GM12801 (cell line): ENCODE results near the gene RNF130.

Experiments
- TF ChIP-seq, protein P1 (sequence below): IDR thresholded peaks from one replicate; pipeline ENCODE4 v1.5.1; 2011; ENCODE audit warnings: control low read depth; ENCODE audit not compliant: insufficient read length; ENCODE audit errors: extremely low read depth

Gene RNF130

GRCh38 chr5:180034564-180034963 lies 37.0 kb downstream of the RNF130 start:
- TF ChIP-seq, protein P1, sequence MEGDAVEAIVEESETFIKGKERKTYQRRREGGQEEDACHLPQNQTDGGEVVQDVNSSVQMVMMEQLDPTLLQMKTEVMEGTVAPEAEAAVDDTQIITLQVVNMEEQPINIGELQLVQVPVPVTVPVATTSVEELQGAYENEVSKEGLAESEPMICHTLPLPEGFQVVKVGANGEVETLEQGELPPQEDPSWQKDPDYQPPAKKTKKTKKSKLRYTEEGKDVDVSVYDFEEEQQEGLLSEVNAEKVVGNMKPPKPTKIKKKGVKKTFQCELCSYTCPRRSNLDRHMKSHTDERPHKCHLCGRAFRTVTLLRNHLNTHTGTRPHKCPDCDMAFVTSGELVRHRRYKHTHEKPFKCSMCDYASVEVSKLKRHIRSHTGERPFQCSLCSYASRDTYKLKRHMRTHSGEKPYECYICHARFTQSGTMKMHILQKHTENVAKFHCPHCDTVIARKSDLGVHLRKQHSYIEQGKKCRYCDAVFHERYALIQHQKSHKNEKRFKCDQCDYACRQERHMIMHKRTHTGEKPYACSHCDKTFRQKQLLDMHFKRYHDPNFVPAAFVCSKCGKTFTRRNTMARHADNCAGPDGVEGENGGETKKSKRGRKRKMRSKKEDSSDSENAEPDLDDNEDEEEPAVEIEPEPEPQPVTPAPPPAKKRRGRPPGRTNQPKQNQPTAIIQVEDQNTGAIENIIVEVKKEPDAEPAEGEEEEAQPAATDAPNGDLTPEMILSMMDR, result no peak

DNA sequence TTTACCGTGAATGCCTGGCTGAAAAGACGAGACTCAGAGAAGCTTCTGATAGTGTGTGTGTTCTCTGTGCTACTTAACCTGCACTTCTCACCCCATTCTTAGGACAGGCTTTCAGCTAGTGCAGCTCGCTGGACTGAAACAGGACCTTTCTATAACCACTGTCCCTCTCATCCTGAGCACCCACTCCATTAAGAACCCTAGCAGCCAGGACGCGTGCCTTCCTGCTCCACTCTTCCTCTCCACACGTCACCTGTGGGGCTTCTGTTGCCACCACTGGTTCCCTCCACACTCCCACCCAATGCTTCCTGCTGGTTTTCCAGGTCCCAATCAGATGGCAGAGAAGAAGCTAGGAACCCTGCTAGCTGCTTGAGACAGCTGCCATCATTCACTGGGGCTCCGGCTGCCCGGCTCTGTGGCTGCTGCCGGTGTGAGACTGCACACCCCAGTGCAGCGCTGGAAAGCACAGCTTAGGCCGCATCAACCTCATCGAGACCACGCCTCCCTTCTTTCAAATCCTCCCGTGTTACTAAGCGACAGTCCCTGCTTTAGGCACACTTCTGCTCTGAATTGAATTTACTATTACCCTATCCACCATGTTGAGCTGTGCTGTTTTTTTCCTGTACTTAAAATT lies 44.0 kb downstream of the RNF130 start:
- TF ChIP-seq, protein P1, result no peak

- TF ChIP-seq, protein P1, result no peak
Measured at GRCh38 chr5:180026734-180027458, 44.7 kb downstream of the RNF130 start.

GRCh38 chr5:180026320-180026719 lies 45.2 kb downstream of the RNF130 start:
- TF ChIP-seq, protein P1, result no peak

- TF ChIP-seq, protein P1, result no peak
Measured at GRCh38 chr5:180021900-180022299, 49.7 kb downstream of the RNF130 start.

DNA sequence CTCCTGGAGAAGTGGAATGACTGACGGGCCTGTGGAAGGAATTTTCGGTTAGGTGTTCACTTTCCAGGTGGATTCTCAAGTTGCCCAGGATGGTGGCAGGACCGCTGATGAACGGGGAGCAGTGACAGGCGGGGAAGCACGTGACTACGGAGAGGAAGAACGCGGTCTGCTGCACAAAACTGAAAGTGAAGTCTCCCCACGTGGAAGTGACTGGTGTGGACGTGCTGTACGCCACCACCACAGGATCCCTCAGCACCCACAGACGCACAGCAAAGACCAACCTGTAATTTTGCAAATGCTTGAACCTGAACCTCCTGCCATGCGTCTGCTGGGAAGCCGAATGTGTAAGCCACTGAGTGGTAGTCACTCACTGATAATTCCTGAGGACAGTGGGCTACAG lies 51.4 kb downstream of the RNF130 start:
- TF ChIP-seq, protein P1, result no peak

DNA sequence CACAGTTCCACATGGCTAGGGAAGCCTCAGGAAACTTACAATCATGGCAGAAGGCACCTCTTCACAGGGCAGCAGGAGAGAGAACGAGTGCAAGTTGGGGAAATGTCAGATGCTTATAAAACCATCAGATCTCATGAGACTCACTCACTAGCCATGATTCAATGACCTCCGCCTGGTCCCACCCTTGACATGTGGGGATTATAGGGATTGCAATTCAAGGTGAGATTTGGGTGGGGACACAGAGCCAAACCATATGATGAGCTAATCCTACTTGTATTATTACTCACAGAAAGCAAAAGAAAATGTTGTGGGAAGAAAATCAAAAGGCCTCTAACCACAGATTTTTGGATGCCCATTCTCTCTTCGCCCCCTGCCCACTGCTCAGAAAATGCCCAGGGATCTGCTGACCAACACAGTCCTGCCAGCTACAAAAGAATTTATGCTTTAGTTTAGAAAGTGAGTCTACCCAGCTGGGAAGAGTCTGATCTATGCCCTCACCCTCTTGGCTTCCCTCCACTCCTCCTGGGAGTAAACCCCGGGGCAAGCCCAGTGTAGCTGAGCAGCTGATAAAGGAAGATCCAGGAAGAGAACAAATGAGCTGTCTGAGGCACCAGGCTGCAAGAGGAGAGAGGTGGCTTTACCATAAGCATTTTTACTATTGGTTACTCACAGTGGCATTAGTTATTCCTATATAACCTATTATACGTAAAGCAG lies 53.1 kb downstream of the RNF130 start:
- TF ChIP-seq, protein P1, result no peak
